Measurements from ENCODE around the gene CEP72.
"Not testable (repeated sequence)": the region's sequence is repeated elsewhere in the genome, so short reads cannot be mapped to it uniquely, and the experiment has no call there.

DNA sequence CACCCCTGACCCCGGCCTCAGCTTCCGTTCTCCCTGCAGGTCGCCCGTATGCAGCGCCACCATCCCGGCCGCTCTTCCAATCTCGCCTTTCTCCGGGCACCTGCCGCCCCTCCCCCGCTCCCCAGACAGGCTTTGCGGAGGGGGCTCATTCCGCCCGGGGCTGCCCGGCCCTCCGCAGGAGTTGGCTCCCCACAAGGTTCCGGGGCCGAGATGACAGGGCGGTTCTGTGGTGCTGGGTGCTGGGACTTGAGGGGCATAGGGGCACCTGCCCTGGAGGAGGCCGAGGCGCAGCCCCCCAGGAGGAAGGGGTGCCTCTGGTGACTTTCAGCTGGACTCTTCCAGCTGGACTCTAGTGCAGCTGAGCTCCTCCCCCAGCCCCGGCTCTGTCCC lies 81.9 kb downstream of the CEP72 start:
- not testable (repeated sequence) for TF ChIP-seq CTCF, POLR2A (IDR thresholded peaks at IDR 0.05)

Measured in heart left ventricle (tissue), 13 donors.